CD4-positive, alpha-beta T cell treated with Interferon alpha-2 for 1 hour (primary cell): ENCODE results near the gene GLIS2.

Experiments used
- DNase-seq, 2 donors: peaks; one replicate each; pipeline ENCODE4 v3.0.0-alpha.2; 2020 to 2022

Gene GLIS2

DNA sequence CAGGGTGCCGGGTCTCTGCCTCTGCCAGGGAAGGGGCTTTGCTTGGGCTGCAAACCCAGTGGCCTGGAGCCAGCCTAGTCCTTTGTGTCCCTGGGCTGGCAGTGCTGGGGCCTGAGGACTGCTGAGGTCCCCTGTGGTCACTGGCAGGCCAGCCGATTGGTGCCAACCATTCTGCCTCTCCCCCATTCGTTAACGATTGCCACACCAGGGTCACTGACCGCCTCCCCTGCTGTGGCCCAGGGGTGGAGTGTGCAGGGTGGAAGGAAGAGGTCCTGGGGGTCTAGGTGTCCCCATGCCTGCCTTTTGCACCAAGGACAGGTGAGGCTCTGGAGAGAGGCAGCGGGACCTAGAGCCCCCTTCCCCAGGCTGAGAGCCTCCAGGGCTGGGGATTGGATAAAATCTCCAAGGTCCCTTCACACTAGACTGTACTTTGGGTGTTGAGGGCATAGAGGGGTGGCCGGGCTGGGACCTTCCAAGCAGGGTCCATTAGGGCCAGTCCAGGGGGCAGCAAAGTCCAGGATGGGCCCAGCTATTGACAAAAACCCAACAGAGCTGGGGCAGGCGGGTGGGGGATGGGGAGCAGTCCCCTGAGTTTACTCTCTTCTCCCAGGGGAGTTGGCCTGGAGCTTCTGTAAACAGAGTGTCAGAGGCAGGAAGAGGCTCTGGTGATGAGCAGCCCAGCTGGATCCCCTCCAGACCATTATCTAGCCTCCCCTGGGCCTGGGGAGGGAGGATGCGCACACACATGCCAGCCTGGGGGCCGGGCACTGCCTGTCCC, 56.9 kb downstream of the GLIS2 start:
- DNase-seq, result no peak

DNA sequence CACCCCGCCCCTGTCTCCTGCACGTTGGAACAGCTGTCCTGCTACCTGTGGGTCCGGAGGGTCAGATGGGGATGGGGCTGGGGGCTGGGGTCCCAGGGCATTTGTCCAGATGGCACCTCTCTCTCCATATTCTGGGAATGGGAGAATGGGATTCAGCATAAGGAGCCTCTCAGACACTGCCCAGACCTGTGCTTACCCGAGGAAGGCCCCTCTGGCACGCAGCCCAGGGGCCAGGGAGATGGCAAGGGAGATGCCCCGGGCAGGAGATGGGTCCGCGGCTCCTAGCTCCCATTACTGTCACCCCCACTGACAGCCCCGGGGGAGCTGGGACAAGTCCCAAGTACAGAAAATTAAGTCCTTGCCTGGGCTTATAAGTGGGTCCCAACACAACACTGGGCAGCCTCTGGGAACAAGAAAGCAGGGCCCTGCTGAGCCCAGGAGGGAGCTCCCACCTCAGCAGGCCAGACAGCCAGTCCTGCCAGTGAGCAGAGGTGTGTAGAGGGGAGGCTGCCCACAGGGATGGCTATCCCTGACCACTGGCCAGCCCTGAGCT, 57.6 kb downstream of the GLIS2 start:
- DNase-seq, result no peak

DNA sequence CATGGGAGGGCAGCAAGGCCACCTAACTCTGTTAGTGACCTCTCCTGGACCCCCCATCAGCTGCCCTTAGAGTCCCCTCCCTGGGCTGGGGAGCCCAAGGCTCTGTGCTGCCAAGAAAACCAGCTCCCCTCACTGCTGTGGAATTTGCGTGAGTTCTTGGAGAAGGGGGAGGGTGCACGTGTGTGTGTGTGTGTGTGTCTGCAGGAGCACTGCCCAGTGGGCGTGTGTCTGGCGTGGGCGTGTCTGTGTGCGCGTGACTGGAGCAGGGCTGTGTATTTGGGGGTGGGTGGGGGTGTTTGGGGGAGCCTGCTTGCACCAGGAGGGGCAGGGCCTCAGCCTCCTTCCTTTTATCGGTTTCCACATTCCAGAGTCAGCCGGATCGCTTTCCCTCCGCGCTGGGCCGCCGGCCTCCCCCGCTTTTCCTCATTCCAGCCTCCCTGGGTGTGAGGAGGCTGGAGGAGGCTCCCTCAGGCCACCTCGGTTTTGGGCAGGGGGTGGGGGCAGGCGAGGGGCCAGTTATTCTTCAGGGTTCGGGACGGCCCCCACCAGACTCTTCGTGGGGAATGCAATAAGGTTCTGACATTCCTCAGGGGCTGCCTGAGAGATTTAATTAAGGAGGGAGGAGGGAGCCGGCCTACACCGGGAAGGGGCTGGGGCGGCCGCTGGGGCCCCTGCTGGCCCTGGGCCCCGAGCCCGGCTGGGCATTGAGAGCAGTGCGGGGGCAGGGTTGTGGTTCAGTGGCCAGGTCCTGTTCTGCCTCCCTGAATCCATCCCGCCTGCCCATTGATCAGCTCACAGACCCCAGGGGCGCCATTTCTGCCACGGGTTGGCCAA, 58.3 kb downstream of the GLIS2 start:
- no peak for DNase-seq

DNA sequence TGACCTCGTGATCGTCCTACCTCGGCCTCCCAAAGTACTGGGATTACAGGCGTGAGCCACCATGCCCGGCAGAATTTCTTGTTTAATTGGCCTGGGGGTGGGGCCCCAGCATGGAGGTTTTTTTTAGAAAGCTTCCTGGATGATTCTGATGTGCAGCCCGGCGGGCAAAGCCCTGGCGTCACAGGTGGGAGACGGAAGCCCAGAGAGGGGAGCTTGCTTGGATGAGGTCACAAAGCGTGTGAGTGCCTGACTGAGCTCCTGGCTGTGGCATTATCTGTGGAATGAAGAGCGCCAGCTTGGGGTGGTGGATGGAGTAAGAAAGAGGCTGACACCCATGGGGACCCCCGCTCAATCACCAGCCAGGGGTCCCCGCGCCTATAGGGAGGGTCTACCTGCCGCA, 59.9 kb downstream of the GLIS2 start:
- DNase-seq, result no peak

DNA sequence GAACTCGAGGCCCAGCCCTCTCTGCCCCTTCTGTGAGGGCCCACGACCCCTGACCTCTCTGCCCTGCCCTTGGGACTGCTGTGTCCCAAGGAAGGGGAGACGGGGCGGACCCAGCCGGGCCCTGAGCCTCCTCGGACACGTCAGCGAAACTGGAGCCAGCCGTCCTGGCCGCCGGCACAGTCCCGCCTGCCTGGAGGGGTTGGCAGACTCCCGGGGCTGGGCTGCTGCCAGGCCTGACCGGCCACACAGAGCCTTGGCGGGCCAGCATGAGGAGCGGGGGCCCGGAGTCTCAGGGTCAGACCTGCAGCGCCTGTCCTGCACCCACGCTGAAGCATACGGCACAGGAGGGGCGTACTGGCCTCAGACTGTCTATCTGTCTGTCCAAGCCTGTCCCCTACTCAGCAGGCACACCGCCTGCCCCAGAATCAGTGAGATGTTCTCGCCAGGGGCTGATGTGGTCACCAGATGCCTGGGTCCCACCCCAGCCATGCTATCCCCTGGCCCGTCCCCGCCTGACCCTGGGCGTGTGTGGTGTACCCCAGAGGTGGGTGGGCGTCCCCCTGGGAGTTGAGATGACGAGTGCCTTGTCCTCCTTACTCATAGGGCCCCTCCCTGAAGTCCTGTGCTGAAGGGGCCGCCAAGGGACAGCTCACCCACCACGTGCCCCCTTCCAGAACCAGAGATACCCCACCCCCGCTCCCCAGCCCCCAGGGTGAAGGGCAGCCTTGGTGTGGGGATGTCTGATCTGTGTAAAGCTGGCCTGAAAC, 60.4 kb downstream of the GLIS2 start:
- no peak for DNase-seq

DNA sequence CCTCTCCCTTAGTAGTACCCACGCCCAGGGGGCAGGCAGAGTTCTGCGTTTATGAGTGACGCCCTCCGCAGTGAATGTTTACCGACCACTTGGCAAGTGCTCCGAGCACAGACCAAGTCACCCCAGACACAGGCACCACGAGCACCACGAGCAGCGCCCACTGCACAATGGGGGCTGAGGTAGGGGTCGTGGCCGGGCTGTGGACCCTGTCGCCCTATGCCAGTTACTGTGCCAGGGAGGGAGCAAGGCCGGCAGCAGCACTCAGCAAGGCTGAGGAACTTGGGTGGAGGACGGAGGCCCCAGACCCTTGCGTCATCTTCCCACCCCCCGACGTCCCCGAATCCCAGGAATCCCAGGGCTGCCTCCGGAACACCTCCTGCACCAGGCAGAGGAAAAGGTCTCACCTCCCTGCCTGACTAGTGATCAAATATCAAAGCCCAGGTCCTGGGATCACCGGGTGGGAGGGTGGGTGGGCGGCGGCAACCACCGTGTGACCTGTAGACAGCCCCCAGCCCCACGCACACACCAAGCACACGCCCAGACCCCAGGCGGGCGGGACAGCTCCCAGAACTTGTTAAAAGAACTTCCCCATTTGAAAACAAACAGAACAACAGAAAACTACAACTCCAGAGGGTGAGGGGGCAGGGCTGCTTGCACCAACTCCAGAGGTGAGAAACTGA, 61.2 kb downstream of the GLIS2 start:
- DNase-seq, result no peak

DNA sequence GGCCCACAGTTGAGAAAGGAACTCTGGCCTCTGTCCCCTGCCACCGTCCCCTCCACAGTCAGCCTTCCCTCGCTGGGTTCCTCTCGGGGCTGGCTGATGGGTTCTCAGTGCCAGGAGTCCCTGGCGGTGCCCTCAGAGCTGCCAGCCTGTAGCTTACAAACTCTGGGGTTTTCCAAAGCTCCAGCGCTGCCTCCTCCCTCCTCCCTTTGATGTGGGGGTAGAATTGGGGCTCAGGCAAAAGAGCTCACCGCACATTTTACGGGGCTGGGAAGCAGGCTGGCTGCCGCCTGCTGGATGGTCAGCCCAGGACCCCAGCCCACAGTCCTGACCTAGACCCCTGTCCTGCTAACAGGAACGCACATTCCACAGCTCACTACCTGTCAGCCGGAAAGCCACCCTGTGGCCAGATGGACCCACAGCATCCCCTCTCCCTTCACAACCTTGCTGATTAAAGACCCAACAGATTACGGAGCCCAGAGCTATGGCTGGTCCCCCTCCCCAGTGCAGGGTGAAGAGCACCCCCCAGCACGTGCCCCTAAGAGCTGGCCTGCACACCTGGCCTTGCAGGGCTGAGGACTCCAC, 61.8 kb downstream of the GLIS2 start:
- DNase-seq, result no peak

DNA sequence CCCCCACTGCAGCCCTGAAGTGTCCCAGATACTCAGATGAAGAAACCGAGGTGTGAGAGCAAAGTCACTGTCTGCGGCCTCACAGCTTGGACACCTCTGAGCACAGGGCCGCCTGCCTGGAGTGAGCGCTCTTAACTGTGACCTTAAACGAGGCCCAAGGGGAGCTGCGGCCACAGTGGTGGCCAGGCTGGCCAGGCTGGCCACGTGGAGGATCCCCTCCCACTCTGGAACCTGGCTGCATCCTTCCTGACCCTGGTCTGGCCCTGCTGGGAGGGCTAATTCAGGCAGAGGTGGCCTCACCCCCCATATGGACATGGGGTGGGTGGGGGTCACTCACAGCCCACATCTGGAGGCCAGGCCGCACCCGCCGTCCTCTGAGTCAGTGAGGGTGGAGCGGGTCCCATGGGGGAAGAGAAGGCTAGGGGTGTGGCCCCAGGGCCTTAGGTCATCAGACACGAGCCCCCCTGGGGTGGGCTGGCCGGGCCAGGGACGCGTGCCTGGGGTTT, 62.3 kb downstream of the GLIS2 start:
- no peak for DNase-seq

DNA sequence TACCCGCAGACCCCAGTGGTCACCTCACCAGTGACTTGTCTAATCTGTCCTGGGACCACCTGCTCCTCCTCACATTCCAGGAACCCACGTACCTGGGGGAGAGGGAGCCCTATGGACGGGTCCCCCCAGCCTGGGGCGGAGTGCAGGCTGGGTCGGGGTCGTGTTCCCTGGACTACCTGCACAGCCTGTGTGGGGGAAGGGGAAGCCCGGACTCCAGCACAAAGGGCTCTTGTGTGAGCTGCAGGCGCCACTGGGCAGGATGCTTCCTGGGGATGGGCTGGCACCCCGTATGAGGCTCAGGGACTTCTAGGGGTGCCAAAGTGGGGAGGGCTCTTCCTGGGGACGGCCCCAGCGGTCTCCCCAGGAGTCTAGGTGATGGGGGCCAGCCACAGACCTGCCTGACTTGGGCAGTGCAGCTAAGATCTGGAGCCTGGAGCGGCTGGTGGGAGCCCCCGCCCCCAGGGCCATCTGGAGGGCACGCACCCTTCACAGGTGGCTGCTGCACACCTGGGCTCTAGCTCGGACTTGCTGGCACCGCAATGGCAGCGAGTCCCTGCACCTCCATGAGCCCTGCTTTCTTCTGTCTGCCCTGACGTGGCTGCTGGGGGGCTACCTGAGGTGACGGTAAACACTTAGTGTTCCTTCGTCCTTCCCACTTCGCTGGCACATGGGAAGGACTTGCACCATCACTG, 63.3 kb downstream of the GLIS2 start:
- no peak for DNase-seq

DNA sequence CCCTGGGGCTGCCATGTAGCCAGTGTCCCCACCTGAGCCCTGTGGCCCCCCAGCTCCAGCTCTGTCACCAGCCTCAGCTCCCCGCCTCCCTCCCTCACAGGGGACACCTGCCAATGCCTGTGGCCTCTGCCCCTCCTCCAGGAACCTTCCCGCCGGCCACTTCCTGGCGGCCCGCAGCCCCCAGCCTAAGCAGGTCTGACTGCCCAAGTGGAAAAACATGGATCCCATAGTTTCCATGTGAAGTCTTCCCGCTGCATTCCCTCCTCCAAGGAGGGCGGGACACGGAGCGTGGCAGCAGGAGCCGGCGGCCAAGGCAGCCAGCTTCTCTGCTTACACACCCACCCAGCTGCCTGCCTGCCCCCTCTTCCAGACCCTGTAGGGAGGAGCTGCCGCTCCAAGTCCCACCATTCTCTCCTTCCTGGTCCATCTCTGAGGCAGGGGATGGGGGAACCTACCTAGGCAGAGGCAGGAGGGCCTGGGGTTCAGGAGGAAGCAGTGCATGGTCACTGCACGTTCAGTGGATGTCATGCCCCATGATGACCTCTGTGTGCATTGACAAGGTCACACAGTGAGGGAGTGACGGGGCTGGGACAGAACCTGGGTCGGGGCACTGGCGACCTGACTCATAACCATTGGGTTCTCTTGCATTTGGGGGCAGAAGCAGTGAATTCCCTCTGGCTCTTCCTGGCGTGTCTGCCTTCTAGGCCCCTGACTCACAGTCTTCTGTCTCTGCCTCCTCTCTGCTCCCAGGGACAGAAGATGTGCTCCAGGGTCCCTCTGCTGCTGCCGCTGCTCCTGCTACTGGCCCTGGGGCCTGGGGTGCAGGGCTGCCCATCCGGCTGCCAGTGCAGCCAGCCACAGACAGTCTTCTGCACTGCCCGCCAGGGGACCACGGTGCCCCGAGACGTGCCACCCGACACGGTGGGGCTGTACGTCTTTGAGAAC, 64.5 kb downstream of the GLIS2 start:
- DNase-seq, result no peak

DNA sequence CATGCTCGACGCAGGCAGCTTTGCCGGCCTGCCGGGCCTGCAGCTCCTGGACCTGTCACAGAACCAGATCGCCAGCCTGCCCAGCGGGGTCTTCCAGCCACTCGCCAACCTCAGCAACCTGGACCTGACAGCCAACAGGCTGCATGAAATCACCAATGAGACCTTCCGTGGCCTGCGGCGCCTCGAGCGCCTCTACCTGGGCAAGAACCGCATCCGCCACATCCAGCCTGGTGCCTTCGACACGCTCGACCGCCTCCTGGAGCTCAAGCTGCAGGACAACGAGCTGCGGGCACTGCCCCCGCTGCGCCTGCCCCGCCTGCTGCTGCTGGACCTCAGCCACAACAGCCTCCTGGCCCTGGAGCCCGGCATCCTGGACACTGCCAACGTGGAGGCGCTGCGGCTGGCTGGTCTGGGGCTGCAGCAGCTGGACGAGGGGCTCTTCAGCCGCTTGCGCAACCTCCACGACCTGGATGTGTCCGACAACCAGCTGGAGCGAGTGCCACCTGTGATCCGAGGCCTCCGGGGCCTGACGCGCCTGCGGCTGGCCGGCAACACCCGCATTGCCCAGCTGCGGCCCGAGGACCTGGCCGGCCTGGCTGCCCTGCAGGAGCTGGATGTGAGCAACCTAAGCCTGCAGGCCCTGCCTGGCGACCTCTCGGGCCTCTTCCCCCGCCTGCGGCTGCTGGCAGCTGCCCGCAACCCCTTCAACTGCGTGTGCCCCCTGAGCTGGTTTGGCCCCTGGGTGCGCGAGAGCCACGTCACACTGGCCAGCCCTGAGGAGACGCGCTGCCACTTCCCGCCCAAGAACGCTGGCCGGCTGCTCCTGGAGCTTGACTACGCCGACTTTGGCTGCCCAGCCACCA, 65.4 kb downstream of the GLIS2 start:
- DNase-seq, result no peak

DNA sequence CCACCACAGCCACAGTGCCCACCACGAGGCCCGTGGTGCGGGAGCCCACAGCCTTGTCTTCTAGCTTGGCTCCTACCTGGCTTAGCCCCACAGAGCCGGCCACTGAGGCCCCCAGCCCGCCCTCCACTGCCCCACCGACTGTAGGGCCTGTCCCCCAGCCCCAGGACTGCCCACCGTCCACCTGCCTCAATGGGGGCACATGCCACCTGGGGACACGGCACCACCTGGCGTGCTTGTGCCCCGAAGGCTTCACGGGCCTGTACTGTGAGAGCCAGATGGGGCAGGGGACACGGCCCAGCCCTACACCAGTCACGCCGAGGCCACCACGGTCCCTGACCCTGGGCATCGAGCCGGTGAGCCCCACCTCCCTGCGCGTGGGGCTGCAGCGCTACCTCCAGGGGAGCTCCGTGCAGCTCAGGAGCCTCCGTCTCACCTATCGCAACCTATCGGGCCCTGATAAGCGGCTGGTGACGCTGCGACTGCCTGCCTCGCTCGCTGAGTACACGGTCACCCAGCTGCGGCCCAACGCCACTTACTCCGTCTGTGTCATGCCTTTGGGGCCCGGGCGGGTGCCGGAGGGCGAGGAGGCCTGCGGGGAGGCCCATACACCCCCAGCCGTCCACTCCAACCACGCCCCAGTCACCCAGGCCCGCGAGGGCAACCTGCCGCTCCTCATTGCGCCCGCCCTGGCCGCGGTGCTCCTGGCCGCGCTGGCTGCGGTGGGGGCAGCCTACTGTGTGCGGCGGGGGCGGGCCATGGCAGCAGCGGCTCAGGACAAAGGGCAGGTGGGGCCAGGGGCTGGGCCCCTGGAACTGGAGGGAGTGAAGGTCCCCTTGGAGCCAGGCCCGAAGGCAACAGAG, 66.3 kb downstream of the GLIS2 start:
- no peak for DNase-seq

DNA sequence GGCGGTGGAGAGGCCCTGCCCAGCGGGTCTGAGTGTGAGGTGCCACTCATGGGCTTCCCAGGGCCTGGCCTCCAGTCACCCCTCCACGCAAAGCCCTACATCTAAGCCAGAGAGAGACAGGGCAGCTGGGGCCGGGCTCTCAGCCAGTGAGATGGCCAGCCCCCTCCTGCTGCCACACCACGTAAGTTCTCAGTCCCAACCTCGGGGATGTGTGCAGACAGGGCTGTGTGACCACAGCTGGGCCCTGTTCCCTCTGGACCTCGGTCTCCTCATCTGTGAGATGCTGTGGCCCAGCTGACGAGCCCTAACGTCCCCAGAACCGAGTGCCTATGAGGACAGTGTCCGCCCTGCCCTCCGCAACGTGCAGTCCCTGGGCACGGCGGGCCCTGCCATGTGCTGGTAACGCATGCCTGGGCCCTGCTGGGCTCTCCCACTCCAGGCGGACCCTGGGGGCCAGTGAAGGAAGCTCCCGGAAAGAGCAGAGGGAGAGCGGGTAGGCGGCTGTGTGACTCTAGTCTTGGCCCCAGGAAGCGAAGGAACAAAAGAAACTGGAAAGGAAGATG, 67.0 kb downstream of the GLIS2 start:
- DNase-seq, result no peak

DNA sequence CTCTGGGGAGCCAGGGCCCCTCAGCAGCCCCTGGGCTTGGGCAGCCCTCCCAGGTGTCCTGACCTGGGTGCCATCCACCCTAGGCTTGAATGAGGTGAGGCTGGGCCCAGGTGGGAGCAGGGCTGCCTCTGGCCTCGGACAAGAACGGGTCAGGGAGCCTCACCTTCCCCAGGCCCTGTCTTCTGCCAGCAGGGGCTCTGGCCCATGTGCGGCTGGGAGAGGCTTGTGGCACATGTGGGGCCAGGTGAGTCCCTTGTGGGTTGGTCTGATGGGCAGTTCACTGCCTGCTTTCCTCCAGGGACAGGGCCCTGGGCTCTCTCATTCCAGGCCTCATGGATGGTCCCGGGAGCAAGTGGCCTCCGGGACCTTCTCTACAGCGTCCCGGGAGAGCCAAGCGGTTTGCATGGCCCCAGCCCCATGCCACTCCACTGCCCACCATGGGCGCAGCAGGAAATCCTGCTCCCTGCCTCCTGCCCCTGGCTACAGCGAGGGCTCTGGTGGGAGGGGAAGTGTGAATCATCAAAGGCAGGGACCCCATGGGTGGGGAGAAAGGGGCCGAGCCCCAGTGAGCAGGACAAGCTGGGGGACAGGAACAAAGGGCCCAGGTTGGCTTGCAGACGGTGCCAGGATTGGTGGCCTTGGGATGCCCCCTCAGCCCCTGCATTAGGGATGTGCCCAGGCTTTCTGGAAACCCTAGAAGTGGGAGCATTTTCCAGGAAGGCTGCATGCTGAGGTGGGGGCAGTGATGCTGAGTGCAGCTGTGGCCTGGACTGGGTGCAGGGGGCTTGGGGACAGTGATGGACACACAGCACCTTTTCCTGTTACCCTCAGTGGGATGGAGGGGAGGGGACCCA, 68.0 kb downstream of the GLIS2 start:
- DNase-seq, result no peak

DNA sequence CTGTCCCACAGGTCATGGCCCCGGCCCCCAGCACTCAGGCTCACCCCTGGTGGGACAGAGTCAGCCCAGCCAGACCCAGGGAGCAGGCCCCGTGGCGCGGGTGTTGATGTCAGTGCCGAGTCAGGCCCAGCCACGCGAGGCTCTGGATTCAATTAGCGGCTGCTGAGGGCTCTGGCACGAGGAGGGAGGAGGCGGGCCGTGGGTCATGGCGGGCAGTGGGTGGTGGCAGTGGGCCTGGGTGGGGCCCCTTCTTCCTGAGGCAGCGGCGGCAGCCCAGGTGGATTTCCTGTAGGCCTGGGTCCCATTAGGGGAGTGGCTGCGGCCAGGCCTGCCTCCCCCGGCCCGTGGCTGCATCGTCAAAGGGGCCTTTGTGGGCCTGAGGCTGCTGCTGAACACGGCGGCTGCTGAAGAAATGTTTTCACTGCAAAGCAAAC, 68.7 kb downstream of the GLIS2 start:
- no peak for DNase-seq

DNA sequence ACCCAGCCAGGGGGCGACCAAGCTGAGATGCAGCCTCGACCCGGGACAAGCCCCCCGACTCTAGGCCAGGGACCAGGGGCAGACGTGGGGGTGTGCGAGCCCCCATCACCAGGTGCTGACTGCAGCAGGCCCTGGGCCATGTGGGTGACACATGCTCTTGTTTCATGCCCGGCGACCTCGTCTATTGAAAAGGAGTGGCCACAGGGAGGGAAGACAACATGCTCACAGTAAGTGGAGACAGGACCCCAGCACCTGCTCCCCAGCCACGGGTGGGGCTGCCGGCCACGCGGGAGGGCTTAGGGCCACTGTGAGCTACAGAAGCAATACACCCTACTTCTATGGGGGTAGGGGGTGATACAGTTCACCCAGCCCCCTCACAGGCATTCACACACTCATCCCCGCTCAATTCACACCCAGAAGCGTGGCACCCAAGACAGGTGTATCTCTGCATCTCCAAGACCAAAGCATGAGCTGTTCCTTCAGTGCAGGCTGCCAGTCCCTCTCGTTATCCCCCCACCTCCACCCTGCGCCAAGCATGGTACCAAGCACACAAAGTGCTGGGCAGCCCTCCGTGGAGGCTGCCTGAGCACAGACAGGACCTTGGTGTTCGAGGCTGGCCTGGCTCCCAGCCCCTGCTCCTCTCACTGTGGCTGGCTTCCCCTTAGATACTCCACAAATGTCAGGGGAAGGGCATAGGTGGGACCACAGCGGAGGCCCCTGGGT, 69.4 kb downstream of the GLIS2 start:
- DNase-seq, result no peak
